Left lung (tissue), 10 donors: Measurements from ENCODE around the gene NUS1. TPM values are rescaled to one million over a fixed set of nuclear protein-coding genes. Genes with fewer than 3 reads are reported as not detected.
"Not testable (repeated sequence)": the region's sequence is repeated elsewhere in the genome, so short reads cannot be mapped to it uniquely, and the experiment has no call there.

Source experiments
- ATAC-seq: fragments of 200-7000 bp; cut with Tn5 transposase; one replicate; pipeline ENCODE4 v1.9.1; 2020; ENCODE audit warnings: moderate library complexity
- DNase-seq, 4 donors: peaks; one replicate each; pipeline ENCODE4 v3.0.0-alpha.2; 2013 to 2020
- H3K27ac ChIP-seq, 2 donors: fragments of 200-600 bp; sonication (generic) in 1 of 2; one replicate each; pipeline versions ENCODE4 v1.5.0 to v1.8.0; 2020 to 2021
- H3K27me3 ChIP-seq, 2 donors: fragments of 200-600 bp; sonication (generic) in 1 of 2; one replicate each; pipeline versions ENCODE4 v1.5.0 to v1.8.0; 2020 to 2021
- H3K36me3 ChIP-seq, 2 donors: fragments of 200-600 bp; sonication (generic) in 1 of 2; one replicate each; pipeline versions ENCODE4 v1.5.0 to v1.8.0; 2020 to 2021
- H3K4me1 ChIP-seq, 2 donors: fragments of 200-600 bp; one replicate each; pipeline ENCODE4 v1.8.0; 2021
- H3K4me3 ChIP-seq, 2 donors: fragments of 200-600 bp; sonication (generic) in 1 of 2; one replicate each; pipeline versions ENCODE4 v1.5.0 to v1.8.0; 2020 to 2021; ENCODE audit warnings: mild to moderate bottlenecking in 1 of 2
- H3K9me3 ChIP-seq, 2 donors: fragments of 200-600 bp; sonication (generic) in 1 of 2; one replicate each; pipeline versions ENCODE4 v1.5.0 to v1.8.0; 2020 to 2021
- CTCF ChIP-seq, 2 donors: fragments of 200-600 bp; sonication (generic) in 1 of 2; IDR thresholded peaks; one replicate each; pipeline versions ENCODE4 v1.5.0 to v1.8.0; 2021; ENCODE audit warnings: antibody characterized with exemption in 2 of 2
- intact Hi-C, 2 donors: fragments of 100-400 bp; cut with DNase I; formaldehyde crosslinking; loops; one replicate each; pipeline versions ENCODE4 v1.11.2 to v1.14.2; 2022
- polyA plus RNA-seq, 6 donors: library from polyadenylated mRNA; unstranded; fragments of 120-200 nt; gene quantifications; one replicate each; pipeline ENCODE4 v1.2.1, GENCODE V29; 2013; ENCODE audit not compliant: insufficient read length in 6 of 6
- total RNA-seq, 2 donors: library from RNA; stranded (reverse); fragmentation: NEBNext Ultra II Directional; extraction: Animal tissue kit (Norgen Biotek cat#: 25700); gene quantifications; one replicate each; pipeline ENCODE4 v1.2.1, GENCODE V29; 2021
- donor health status: DM: no; HTN: yes; CAD: no.
- donor health status: DM: no; HTN: no; CAD: no.

The NUS1 gene
- total and polyA plus RNA-seq, 8 donors: 30.2 to 47.3 (median 41.2) TPM

GRCh38 chr6:117711369-117711768 lies 36.1 kb downstream of the NUS1 start:
- Histone ChIP-seq H3K4me3 (no peak overlapping the region), H3K4me1 (no peaks in the 10 kb centered on the region), H3K9me3 (no peaks in the 10 kb centered on the region), H3K27me3 (no peaks in the 10 kb centered on the region), H3K27ac (no peak overlapping the region), H3K36me3 (peaks cover 0 to 16% of the 10 kb centered on the region in 2 donors)
- no peak for TF ChIP-seq CTCF (IDR thresholded peaks at IDR 0.05)
- ATAC-seq: no peak
- DNase-seq: no peak
- intact Hi-C loops: no loop called here

DNA sequence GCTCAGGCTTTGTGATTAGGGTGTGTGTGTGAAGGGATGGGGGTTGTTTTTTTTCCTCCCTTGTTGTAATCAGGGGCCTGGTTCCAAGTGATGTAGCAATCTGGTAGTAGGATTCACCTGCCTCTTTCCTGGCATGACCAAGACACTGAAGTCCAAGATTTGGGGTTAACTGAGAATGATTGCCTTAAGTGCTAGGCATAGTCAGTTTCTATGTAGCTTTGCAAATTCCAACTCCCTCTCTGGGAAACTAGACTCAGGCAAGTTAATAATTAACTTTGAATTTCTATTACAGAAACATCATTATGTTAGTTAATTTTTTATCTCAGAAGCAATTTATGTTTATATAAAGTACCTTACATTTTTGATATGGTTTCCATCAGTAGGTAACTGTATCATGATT lies 43.6 kb downstream of the NUS1 start:
- peaks cover 0 to 10% of the 10 kb centered on the region in 2 donors for H3K9me3 ChIP-seq
- DNase-seq (no peak), ATAC-seq (no peak)
- no peaks in the 10 kb centered on the region for H3K36me3 ChIP-seq
- TF ChIP-seq CTCF (IDR thresholded peaks at IDR 0.05): no peak
- intact Hi-C loops: no loop called here
- H3K27ac ChIP-seq: no peak overlapping the region
- no peaks in the 10 kb centered on the region for H3K4me1 ChIP-seq
- H3K27me3 ChIP-seq: no peaks in the 10 kb centered on the region
- no peak overlapping the region for H3K4me3 ChIP-seq

DNA sequence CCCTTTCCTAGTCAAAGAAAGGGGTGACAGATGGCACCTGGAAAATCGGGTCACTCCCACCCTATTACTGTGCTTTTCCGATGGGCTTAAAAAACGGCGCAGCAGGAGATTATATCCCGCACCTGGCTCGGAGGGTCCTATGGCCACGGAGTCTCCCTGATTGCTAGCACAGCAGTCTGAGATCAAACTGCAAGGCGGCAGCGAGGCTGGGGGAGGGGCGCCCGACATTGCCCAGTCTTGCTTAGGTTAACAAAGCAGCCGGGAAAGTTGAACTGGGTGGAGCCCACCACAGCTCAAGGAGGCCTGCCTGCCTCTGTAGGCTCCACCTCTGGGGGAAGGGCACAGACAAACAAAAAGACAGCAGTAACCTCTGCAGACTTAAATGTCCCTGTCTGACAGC lies 46.3 kb downstream of the NUS1 start:
- ATAC-seq, H3K4me3 ChIP-seq, intact Hi-C loops, H3K36me3 ChIP-seq, H3K4me1 ChIP-seq, H3K27me3 ChIP-seq, H3K27ac ChIP-seq: not testable (repeated sequence)
- peak in 1 of 4 donors; percentile 53 for DNase-seq
- H3K9me3 ChIP-seq: peaks cover 0 to 13% of the 10 kb centered on the region in 2 donors

- H3K4me3 ChIP-seq: no peak overlapping the region
- no peak for DNase-seq
- no peaks in the 10 kb centered on the region for H3K4me1 ChIP-seq
- H3K27me3 ChIP-seq: no peaks in the 10 kb centered on the region
- intact Hi-C loops: no loop called here
- H3K36me3 ChIP-seq: no peaks in the 10 kb centered on the region
- H3K27ac ChIP-seq: no peak overlapping the region
- ATAC-seq: no peak
- no peak for TF ChIP-seq CTCF (IDR thresholded peaks at IDR 0.05)
- peaks cover 0 to 4% of the 10 kb centered on the region in 2 donors for H3K9me3 ChIP-seq
These were observed 53.4 kb downstream of the NUS1 start for GRCh38 chr6:117728626-117729025.

DNA sequence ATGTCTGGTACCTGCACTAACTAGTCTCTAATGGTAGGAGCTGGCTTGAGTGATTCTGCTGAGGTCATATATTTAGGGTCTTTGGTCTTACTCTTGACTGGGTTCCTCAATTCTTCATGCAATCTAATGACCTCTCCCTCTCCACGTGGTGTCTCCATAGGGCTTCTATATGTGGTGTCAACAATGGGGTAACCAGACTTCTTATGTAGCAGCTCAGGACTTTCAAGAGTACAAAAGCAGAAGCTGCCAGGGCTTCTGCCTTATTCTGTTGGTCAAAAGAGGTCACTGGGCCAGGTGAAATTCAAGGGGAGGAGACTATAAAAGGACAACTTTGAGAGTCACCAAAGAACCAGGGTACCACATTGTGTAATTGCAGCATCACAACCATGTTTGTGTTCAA lies 54.3 kb downstream of the NUS1 start:
- intact Hi-C loops: no loop called here
- H3K9me3 ChIP-seq: peaks cover 0 to 5% of the 10 kb centered on the region in 2 donors
- ATAC-seq: no peak
- no peak overlapping the region for H3K4me3 ChIP-seq
- no peak for DNase-seq
- no peaks in the 10 kb centered on the region for H3K27me3 ChIP-seq
- H3K36me3 ChIP-seq: no peaks in the 10 kb centered on the region
- H3K27ac ChIP-seq: no peak overlapping the region
- H3K4me1 ChIP-seq: no peaks in the 10 kb centered on the region
- TF ChIP-seq CTCF (IDR thresholded peaks at IDR 0.05): no peak

GRCh38 chr6:117733341-117733740 lies 58.1 kb downstream of the NUS1 start:
- DNase-seq: no peak
- H3K27me3 ChIP-seq: no peaks in the 10 kb centered on the region
- H3K36me3 ChIP-seq: no peaks in the 10 kb centered on the region
- intact Hi-C loops: no loop called here
- no peak for ATAC-seq
- H3K4me3 ChIP-seq: no peak overlapping the region
- peaks cover 0 to 11% of the 10 kb centered on the region in 2 donors for H3K9me3 ChIP-seq
- H3K4me1 ChIP-seq: no peaks in the 10 kb centered on the region
- no peak for TF ChIP-seq CTCF (IDR thresholded peaks at IDR 0.05)
- H3K27ac ChIP-seq: no peak overlapping the region
